GM19035 (cell line): ENCODE data around the gene ZCCHC14.
"Not testable (repeated sequence)": the region's sequence is repeated elsewhere in the genome, so short reads cannot be mapped to it uniquely, and the experiment has no call there.

Experiments
- ATAC-seq: cut with Tn5 transposase; IDR thresholded peaks from one replicate; pipeline ENCODE4 v1.9.1; 2021; ENCODE audit not compliant: unreplicated experiment

Gene ZCCHC14

DNA sequence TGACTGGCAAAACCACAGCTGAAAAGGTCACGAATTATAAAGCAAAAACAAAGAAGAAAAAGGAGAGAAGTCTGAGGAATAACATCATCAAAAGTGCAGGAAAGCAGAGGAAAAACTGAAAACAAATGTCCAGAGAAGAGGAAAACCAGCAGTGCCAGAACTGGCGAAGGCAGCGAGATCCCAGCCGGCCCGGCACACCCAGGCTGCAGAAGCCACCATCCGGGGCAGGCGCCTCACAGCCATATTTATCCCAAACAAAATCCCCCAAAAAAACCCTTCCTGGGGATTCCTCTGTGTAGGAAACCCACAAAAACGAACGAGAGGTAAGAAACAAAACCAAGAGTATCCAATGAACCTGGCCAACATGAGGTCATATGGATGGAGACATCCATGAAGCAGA, 10.6 kb downstream of the ZCCHC14 start:
- ATAC-seq = no peak

DNA sequence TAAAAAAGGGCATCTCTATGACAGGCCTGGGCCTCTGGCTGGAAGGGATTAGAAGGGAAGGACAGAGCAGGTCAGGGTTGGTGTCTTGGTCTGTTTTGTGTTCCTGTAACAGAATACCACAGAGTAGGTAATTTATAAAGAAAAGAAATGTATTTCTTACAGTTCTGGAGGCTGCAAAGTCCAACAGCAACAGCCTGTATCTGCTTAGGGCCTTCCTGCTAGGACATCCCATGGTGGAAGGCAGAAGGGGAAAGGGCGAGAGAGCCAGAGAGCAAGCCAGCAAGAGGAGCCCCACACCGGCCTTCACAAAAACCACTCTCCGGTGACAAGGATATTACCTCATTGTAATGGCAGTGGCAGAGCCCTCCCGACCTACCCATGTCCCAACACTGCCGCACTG, 11.1 kb downstream of the ZCCHC14 start:
- ATAC-seq = not testable (repeated sequence)

- ATAC-seq = not testable (repeated sequence)
Observed at GRCh38 chr16:87477209-87477981, 15.4 kb downstream of the ZCCHC14 start.

DNA sequence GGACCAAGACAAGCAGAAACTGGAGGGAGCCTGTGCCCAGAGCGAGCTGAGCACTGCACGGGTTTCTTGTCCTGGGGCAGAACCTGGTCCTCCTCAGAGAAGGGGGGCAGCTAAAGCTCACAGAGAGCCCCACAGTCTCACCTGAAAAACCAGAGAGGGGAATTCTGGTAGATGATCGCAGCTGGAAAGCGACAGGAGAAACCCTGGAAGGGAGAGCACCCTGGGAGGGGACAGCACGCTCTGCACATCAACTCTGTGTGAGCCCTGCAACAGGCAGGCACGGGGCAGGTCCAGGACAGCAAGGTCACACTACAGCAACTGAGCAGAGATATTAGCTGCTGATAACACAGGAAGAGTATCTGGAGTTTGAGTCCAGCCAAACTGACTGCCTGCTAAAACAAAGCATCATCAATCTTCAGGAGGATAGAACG, 18.2 kb downstream of the ZCCHC14 start:
- ATAC-seq = no peak

DNA sequence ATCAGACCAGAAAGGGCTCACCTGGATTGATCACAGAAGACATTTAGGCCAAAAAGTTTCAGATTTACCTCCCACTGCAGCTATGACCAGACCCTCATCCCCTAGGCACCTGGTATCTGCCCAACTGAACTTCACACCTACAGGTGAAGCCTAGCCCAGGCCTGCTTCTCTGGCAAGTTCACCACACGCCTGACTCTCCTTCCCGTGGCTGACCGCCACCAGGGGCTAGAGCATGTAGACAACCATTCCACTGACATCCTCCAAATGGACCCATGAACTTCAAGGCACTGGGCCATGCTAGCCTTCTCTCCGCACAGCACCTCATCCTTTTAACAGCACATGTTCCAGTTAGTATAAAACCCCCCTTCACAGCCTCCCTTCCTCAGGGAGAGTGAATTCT, 18.8 kb downstream of the ZCCHC14 start:
- ATAC-seq = no peak

- ATAC-seq = no peak
Observed at GRCh38 chr16:87472935-87473334, 19.9 kb downstream of the ZCCHC14 start.

GRCh38 chr16:87472142-87472778, 20.6 kb downstream of the ZCCHC14 start:
- no peak for ATAC-seq

DNA sequence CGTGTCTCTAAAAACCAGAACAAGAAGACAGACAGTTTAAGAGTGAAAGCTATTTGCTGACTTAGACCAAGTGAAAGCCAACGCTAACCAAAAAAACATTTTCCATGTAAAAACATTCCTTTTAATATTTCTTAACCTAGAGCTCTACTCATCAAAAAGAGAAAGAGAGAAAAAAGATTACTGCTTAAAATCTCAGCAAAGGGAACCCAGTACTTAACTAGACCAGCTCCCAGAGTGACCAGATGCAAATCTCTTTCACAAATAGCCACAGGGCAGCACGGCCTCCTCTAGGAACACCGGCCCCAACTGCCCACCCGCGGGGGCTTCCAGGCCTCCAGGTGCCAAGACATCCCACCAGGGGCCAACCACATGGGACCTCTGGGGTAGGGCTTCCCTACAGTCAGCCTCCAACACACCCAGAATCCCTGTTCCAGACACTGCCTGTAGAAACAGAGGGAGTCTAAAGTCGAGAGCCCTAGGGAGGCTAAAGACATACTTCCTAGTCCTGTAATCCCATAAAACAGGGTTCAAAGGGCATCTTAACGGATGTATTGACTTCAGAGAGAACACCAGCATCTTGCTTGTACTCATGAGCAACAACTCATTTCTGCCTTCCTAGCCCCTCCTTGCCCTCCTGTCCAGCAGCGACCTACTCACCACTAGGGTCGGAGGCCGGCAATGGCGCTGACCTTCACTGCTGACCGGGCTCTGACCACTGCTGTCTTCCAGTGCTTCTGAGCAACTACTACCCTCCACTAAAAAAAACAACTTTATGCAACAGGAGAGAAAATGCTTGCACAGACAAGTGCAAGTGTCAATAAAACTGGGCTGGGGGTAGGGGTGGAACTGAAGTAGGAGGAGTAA, 21.3 kb downstream of the ZCCHC14 start:
- no peak for ATAC-seq

DNA sequence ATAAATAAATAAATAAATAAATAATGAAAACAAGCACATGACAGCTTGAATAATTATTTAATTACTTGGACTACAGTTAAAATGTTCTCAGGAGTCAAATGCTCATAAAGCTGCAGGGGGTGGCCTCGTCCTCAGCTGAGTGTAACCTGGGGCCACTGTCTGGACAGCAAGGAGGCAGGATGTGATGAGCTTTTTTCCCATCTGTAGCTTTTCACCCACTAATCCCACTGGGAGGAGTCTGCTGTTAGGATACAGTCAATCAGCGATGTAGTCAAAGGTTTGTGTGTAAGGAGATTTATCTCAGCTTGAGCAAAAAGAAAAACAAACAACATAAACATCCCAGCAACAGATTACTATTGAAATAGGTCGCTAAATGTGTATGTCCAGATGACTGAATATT, 22.5 kb downstream of the ZCCHC14 start:
- no peak for ATAC-seq

GRCh38 chr16:87469169-87469568, 23.7 kb downstream of the ZCCHC14 start:
- no peak for ATAC-seq

GRCh38 chr16:87468550-87468949, 24.3 kb downstream of the ZCCHC14 start:
- no peak for ATAC-seq

- no peak for ATAC-seq
Observed at GRCh38 chr16:87466975-87467501, 25.8 kb downstream of the ZCCHC14 start.

- ATAC-seq = no peak
Observed at GRCh38 chr16:87465879-87466278, 26.9 kb downstream of the ZCCHC14 start.

GRCh38 chr16:87465306-87465705, 27.5 kb downstream of the ZCCHC14 start:
- ATAC-seq = no peak

- ATAC-seq = no peak
Observed at GRCh38 chr16:87464691-87465300, 28.0 kb downstream of the ZCCHC14 start.

GRCh38 chr16:87463722-87464690, 28.8 kb downstream of the ZCCHC14 start:
- ATAC-seq = no peak

DNA sequence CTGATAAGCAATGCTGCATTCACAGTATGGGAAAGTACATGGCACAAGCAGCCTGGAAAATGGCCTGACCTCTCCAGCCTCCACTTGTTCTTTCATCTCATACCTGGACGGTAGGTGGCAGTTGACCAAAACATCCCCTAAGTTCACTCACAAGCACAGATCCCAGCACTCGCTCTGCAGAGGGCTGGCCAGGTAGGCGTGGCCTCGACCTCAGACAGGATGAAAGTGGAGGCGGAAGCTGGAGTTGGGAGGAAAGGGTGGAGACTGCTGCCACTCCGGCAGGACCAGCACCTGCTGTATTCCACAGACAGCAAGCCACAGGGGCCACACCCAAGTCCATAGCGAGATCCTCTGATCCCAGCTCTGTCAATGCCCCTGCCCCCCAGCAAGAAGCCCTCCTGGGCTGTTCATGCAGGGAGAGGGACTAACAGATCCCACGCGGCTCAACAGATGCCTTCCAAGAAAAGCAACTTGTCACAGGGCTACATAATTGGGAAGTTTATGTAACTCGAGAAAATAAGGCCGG, 31.3 kb downstream of the ZCCHC14 start:
- no peak for ATAC-seq

GRCh38 chr16:87460936-87461335, 31.9 kb downstream of the ZCCHC14 start:
- ATAC-seq = no peak

GRCh38 chr16:87459833-87460232, 33.0 kb downstream of the ZCCHC14 start:
- no peak for ATAC-seq

GRCh38 chr16:87459027-87459426, 33.8 kb downstream of the ZCCHC14 start:
- ATAC-seq = no peak
